Astrocyte (in vitro differentiated cells and primary cell): Measurements from ENCODE around the gene TMX4.

Experiments
- CTCF ChIP-seq: IDR thresholded peaks from 2 replicates; pipeline ENCODE4 v1.5.1; 2011; ENCODE audit warnings: low read depth, mild to moderate bottlenecking, inconsistent platforms, low read length, moderate library complexity; ENCODE audit not compliant: insufficient read depth
- EZH2 ChIP-seq: IDR thresholded peaks from 2 replicates; pipeline ENCODE4 v1.6.1; 2012; ENCODE audit warnings: mild to moderate bottlenecking, low read length, inconsistent platforms; ENCODE audit not compliant: insufficient read depth

GRCh38 chr20:7977709-7978108 lies 41.9 kb downstream of the TMX4 start:
- TF ChIP-seq CTCF (no peak), EZH2 (no peak)
